Cardiac fibroblast (primary cell): ENCODE data around the gene TFE3.

Experiments used
- DNase-seq, 2 donors: peaks; one replicate each; pipeline versions ENCODE4 v3.0.0 to v3.0.0-alpha.2; 2010; ENCODE audit warnings: low read depth in 2 of 2
- H3K4me3 ChIP-seq, 2 donors: replicated peaks in 1 of 2; 1 replicate in 1 of 2; 2 replicates in 1 of 2; pipeline ENCODE4 v1.5.1; 2011; ENCODE audit warnings: low read depth in 2 of 2, low read length in 2 of 2, mild to moderate bottlenecking in 2 of 2, moderate library complexity in 1 of 2
- TF ChIP-seq, protein P1 (sequence below): IDR thresholded peaks from one replicate; pipeline ENCODE4 v1.5.1; 2011; ENCODE audit warnings: low read depth, mild to moderate bottlenecking, low read length, inconsistent platforms

Gene TFE3

DNA sequence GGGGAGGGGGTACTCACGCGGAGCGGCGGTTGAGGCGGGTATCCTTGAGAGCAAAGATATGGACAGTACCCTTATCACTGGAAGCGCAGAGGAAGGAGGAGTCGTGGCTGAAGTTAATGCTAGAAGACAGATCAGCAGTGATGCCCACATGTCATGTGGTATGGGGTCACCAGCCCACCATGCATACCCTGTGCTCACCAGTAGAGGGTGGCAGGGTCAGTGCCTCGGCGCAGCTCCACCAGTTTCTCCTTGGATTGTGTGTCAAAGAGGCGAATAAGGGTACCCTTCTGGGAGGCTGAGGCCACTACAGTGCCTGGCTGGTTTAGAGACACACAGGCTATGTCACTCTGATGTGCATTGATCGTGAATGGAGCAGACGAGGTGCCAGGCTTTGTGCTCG is 32.2 kb upstream of the TFE3 start:
- DNase-seq: no peak
- H3K4me3 ChIP-seq: no peak overlapping the region
- TF ChIP-seq, protein P1, sequence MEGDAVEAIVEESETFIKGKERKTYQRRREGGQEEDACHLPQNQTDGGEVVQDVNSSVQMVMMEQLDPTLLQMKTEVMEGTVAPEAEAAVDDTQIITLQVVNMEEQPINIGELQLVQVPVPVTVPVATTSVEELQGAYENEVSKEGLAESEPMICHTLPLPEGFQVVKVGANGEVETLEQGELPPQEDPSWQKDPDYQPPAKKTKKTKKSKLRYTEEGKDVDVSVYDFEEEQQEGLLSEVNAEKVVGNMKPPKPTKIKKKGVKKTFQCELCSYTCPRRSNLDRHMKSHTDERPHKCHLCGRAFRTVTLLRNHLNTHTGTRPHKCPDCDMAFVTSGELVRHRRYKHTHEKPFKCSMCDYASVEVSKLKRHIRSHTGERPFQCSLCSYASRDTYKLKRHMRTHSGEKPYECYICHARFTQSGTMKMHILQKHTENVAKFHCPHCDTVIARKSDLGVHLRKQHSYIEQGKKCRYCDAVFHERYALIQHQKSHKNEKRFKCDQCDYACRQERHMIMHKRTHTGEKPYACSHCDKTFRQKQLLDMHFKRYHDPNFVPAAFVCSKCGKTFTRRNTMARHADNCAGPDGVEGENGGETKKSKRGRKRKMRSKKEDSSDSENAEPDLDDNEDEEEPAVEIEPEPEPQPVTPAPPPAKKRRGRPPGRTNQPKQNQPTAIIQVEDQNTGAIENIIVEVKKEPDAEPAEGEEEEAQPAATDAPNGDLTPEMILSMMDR: no peak

DNA sequence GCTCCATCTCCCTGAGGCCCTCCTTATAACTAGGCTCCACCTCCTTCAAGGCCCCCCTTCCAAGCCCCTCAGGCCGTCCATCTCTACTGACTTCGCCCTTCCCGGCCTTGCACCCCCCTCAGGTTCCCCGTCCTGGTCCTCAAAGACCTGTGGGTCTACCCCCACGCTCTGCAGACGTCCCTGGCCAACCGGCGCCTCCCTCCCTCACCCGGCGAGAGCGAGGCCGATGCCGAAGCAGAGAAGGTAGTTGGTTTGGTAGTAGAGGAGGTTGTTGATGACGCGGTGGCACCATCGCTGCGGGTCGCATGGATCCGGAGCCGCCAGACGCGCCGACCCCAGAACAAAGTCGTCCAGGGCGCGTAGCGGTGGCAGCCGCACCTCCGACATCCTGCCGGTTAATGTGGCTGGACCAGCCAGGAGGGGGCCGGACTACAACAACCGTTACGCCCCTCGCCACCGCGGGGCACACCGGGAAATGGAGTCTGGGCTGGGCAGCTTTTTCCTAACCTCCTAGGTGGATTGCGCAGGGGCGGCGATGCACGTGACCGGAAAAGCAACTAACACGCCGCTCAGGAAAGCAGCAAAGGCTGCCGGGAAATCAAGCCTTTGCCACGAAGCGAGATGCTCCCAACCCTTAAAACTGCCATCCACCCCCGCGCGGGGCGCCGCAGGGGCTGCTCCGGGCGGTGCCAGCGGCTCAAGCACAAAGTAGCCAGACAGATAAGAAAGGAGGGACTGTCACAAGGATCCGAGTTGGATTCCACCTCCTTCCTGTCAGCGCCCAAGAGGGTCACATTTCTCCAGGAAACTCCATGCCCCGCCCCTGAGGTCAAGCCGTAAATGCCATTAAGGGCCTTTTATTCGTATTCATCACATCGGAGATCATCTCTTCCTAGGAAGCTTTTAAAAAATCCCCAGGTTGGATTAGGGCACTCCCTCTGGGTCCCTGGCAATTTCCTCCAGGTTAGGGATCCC is 30.7 kb upstream of the TFE3 start, which contains the start of gene PRAF2:
TSS of gene PRAF2 (minus strand) at position 402 of the 975 bp plus-strand sequence. CDS start at position 387, 15 bp downstream.
- TF ChIP-seq, protein P1: no peak
- DNase-seq: peak; percentile 91 to 93
- H3K4me3 ChIP-seq: peak within 1 kb of the TSS; percentile 73

- peak overlapping the region; percentile 73 for H3K4me3 ChIP-seq
- TF ChIP-seq, protein P1: no peak
- no peak for DNase-seq
Observed at GRCh38 chrX:49072712-49073095, 29.5 kb upstream of the TFE3 start.

DNA sequence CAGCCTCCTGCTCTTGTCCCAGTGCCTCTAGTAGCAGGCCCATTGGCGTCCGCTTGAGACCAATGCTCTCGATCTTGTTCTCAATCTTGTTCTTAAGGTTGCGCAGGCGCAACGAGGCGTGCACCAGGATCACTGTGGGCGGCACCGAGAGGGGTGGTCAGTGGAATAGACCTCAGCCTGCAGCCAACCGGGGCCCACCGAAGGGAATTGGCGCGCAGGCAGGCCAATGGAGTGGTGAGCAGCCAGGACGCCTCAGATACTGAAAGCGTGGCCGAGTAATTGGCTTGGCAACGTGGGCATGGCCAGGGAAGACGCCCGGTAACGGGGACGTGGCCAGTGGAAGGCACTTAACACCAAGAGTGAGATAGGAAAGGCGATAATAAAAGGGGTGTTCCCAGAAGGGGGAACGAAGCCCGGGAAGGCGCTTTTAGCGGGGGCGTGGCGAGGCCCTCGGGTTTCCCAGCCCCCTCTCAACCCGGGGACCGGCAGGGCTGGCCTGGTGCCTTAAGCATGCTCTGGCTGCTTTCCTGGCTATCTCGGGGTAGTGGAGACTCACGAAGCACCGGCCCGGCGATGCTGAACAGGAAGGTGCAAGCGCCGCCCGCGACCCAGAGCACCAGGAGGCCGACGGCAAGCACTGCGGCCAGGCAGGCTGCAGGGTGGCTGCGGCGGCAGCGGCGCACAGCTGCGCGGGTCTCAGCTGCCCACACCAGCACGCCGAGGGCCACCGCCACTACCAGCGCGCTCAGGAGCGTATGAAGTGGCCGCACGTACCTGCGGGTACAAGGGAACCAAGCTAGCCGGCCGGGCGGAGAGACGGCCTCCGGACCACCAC is 28.9 kb upstream of the TFE3 start:
- peak; percentile 69 to 90 for DNase-seq
- TF ChIP-seq, protein P1: no peak
- H3K4me3 ChIP-seq: peak overlapping the region; percentile 73

- H3K4me3 ChIP-seq: no peak overlapping the region
- TF ChIP-seq, protein P1: no peak
- DNase-seq: no peak
Observed at GRCh38 chrX:49070988-49071387, 27.8 kb upstream of the TFE3 start.

- TF ChIP-seq, protein P1: no peak
- H3K4me3 ChIP-seq: no peak overlapping the region
- no peak for DNase-seq
Observed at GRCh38 chrX:49069038-49069437, 25.9 kb upstream of the TFE3 start.
